HepG2 (cell line): ENCODE measurements around the gene GOLT1A. TPM values are rescaled to one million over a fixed set of nuclear protein-coding genes. Genes with fewer than 3 reads are reported as not detected.
A peak's percentile ranks its signal among the peaks of the same experiment; 100 is the strongest.

Source experiments
- ESRRA ChIP-seq: sonication (generic); formaldehyde crosslinking; IDR thresholded peaks from 2 replicates; pipeline ENCODE4 v1.5.1; 2020; ENCODE audit warnings: mild to moderate bottlenecking, low read depth, missing genetic modification reagents
- GTF3A ChIP-seq: sonication (generic); formaldehyde crosslinking; conservative IDR thresholded peaks from 2 replicates; pipeline ENCODE4 v1.4.0; 2020; ENCODE audit warnings: mild to moderate bottlenecking, missing genetic modification reagents
- HIC2 ChIP-seq: sonication (generic); formaldehyde crosslinking; IDR thresholded peaks from 2 replicates; pipeline ENCODE4 v1.9.0; 2022; ENCODE audit warnings: low read depth, missing genetic modification reagents
- JUN ChIP-seq: sonication (generic); formaldehyde crosslinking; IDR thresholded peaks from 2 replicates; pipeline ENCODE4 v1.4.0; 2020; ENCODE audit warnings: mild to moderate bottlenecking, missing genetic modification reagents
- MTF2 ChIP-seq: sonication (generic); formaldehyde crosslinking; IDR thresholded peaks from 2 replicates; pipeline ENCODE4 v1.5.0; 2020; ENCODE audit warnings: missing genetic modification reagents, borderline replicate concordance
- PAX8 ChIP-seq: sonication (generic); formaldehyde crosslinking; IDR thresholded peaks from 2 replicates; pipeline ENCODE4 v1.8.0; 2022; ENCODE audit warnings: mild to moderate bottlenecking, missing genetic modification reagents, borderline replicate concordance
- ZFX ChIP-seq: sonication (generic); formaldehyde crosslinking; IDR thresholded peaks from 2 replicates; pipeline ENCODE4 v1.4.0; 2020; ENCODE audit warnings: mild to moderate bottlenecking, low read depth, missing genetic modification reagents, moderate library complexity
- ZMYM2 ChIP-seq: sonication (generic); formaldehyde crosslinking; IDR thresholded peaks from 2 replicates; pipeline ENCODE4 v1.8.0; 2022; ENCODE audit warnings: mild to moderate bottlenecking, missing genetic modification reagents
- ZNF138 ChIP-seq: sonication (generic); formaldehyde crosslinking; IDR thresholded peaks from 2 replicates; pipeline ENCODE4 v1.5.0; 2020; ENCODE audit warnings: mild to moderate bottlenecking, low read depth, missing genetic modification reagents
- ZNF142 ChIP-seq: sonication (generic); formaldehyde crosslinking; IDR thresholded peaks from 2 replicates; pipeline ENCODE4 v1.4.0; 2020; ENCODE audit warnings: missing genetic modification reagents
- ZUFSP ChIP-seq: sonication (generic); formaldehyde crosslinking; IDR thresholded peaks from 2 replicates; pipeline ENCODE4 v1.9.0; 2021; ENCODE audit warnings: missing genetic modification reagents, mild to moderate bottlenecking, borderline replicate concordance
- polyA plus RNA-seq, 8 experiments: library from polyadenylated mRNA; depleted of rRNA in 3 of 8; stranded (reverse) in 7 of 8; unstranded in 1 of 8; fragments of >200 nt; fragmentation: Illumina TruSeq in 4 of 8; extraction: Trizol in 4 of 8; gene quantifications; 2 replicates each; pipeline versions ENCODE4 v1.2.1 to v1.2.3, GENCODE V29; 2011 to 2016; ENCODE audit warnings: low read depth in 4 of 8, missing spikeins in 1 of 8, mixed read lengths in 1 of 8; ENCODE audit not compliant: insufficient read depth in 1 of 8
- total RNA-seq, 5 experiments: library from RNA; depleted of rRNA; stranded (reverse); fragments of >200 nt; fragmentation: Illumina TruSeq; extraction: Trizol; gene quantifications; 2 replicates each; pipeline ENCODE4 v1.2.3, GENCODE V29; 2016; ENCODE audit warnings: low read depth in 1 of 5
- TF ChIP-seq, protein P1 (sequence below): IDR thresholded peaks from 2 replicates; pipeline ENCODE4 v1.6.1; 2018; ENCODE audit warnings: missing genetic modification reagents, mild to moderate bottlenecking, missing compliant biosample characterization
- TF ChIP-seq, protein P2 (sequence below): sonication (generic); formaldehyde crosslinking; IDR thresholded peaks from 2 replicates; pipeline ENCODE4 v1.8.1; 2023; ENCODE audit warnings: mild to moderate bottlenecking, moderate library complexity, missing genetic modification reagents

Gene GOLT1A
- total and polyA plus RNA-seq, 2 of the 13 experiments (the other 11 are each of a cell fraction or from before 2014, with no cell fraction given): 25.8 to 28.0 TPM

DNA sequence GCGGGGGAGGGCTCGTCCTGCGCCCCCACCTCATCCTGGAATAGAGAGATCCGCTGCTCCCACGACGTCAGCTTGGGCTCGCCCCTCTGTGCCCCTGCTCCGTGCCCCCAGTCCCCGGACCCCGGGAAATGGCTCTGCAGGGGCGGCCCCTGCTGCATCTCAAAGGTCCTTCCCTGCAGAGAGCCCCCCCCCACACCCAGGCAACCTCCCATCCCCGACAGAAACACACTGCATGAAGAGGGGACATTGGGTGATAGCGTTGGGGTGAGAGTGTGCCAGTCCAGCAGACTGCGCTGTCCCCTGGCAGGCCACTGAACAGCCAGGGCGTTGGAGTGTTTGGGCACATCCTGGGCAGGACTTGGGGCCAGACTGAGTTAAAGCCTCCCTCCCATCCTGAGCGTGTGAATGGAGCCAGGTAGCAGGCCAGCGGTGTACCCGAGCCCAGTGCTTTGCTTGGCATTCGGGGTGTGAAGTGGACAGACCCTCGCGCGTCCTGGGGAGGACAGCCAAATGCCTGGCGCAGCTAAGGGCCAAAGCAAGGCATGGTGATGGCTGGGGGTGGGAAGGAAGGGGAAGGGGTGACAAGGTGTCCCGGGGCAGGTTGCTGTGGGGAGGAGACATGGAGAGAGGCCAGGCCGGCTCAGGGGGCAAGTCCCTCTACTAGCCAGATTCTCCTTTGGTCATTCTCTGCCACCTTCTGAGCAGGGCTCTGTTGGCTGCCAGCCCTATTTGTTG is 61.3 kb downstream of the GOLT1A start (continued):
- TF ChIP-seq ZUFSP (CRISPR knock-in tag) (no peak), GTF3A (CRISPR knock-in tag) (0 out of 2 replicates have a peak, but pooled peaks have one; percentile 36), HIC2 (CRISPR knock-in tag) (no peak; the same call in 1 of the 2 replicates), MTF2 (CRISPR knock-in tag) (no peak), PAX8 (CRISPR knock-in tag) (0 out of 2 replicates have a peak, but pooled peaks have one; percentile 56), JUN (no peak), ZMYM2 (no peak), ESRRA (CRISPR knock-in tag) (no peak), ZNF142 (CRISPR knock-in tag) (no peak), ZFX (CRISPR knock-in tag) (0 out of 2 replicates have a peak, but pooled peaks have one; percentile 20), ZNF138 (CRISPR knock-in tag) (0 out of 2 replicates have a peak, but pooled peaks have one; percentile 16)
- TF ChIP-seq, protein P1, sequence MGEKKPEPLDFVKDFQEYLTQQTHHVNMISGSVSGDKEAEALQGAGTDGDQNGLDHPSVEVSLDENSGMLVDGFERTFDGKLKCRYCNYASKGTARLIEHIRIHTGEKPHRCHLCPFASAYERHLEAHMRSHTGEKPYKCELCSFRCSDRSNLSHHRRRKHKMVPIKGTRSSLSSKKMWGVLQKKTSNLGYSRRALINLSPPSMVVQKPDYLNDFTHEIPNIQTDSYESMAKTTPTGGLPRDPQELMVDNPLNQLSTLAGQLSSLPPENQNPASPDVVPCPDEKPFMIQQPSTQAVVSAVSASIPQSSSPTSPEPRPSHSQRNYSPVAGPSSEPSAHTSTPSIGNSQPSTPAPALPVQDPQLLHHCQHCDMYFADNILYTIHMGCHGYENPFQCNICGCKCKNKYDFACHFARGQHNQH (CRISPR knock-in tag): no peak
- TF ChIP-seq, protein P2, sequence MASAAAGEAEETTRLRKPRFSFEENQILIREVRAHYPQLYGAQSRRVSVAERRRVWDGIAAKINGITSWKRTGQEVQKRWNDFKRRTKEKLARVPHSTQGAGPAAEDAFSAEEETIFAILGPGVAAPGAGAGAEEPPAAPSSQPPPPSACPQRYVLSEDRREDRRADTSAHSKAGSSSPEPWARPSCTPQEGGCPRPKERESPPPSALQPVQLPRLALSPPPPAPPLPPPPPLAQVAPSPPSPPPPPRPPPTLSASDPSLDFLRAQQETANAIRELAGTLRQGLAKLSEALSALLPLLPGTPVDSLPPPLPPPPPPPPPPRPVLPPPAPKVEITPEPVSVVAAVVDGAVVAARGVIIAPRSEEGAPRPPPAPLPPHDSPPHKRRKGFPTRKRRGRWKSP (CRISPR knock-in tag): no peak; the same call in 1 of the 2 replicates
